Right lung (tissue), 5 donors: ENCODE measurements around the gene MRPL27. TPM values are rescaled to one million over a fixed set of nuclear protein-coding genes. Genes with fewer than 3 reads are reported as not detected.

Experiments used
- DNase-seq, 2 donors: peaks; one replicate each; pipeline ENCODE4 v3.0.0-alpha.2; 2013
- polyA plus RNA-seq, 5 donors: library from polyadenylated mRNA; unstranded; fragments of 120-200 nt; gene quantifications; one replicate each; pipeline versions ENCODE4 v1.2.1 to v1.2.3, GENCODE V29; 2013; ENCODE audit warnings: inconsistent platforms in 1 of 5, low replicate concordance in 1 of 5; ENCODE audit not compliant: insufficient read length in 5 of 5, insufficient read depth in 1 of 5

The MRPL27 gene
- polyA plus RNA-seq, 5 donors = 48.3 to 67.2 (median 55.7) TPM

GRCh38 chr17:50319306-50320004 is 53.5 kb downstream of the MRPL27 start:
- DNase-seq = no peak

- no peak for DNase-seq
Observed at GRCh38 chr17:50318501-50319285, 54.3 kb downstream of the MRPL27 start.

Other genes with a start within 250 kb of the MRPL27 start
- 10 to 100 TPM; 13.3 to 19.7 (median 16.6) TPM for gene SAMD14, start 243.0 kb downstream of the MRPL27 start, polyA plus RNA-seq
- gene PPP1R9B, start 222.5 kb downstream of the MRPL27 start, polyA plus RNA-seq = 10 to 100 TPM; 42.6 to 67.3 (median 50.7) TPM
- gene SGCA, start 207.2 kb downstream of the MRPL27 start, polyA plus RNA-seq = 10 to 100 TPM in 1 of 5 donors, 1 to 10 TPM in 4; 3.1 to 19.0 (median 3.6) TPM
- gene COL1A1, start 171.6 kb downstream of the MRPL27 start, polyA plus RNA-seq = 1,000 to 10,000 TPM in 1 of 5 donors, 100 to 1,000 TPM in 4; 464 to 1,084 (median 515) TPM
- 1 to 10 TPM; 4.4 to 8.7 (median 7.5) TPM for gene TMEM92, start 98.7 kb downstream of the MRPL27 start, polyA plus RNA-seq
- 10 to 100 TPM; 15.9 to 25.9 (median 21.6) TPM for gene XYLT2, start 27.1 kb downstream of the MRPL27 start, polyA plus RNA-seq
- 10 to 100 TPM in 3 of 5 donors, 1 to 10 TPM in 2; 7.2 to 13.9 (median 11.1) TPM for gene EME1, start within 50 bp of the MRPL27 start, polyA plus RNA-seq
- gene LRRC59, start 24.3 kb upstream of the MRPL27 start, polyA plus RNA-seq = 10 to 100 TPM; 40.8 to 62.9 (median 44.7) TPM
- 100 to 1,000 TPM in 4 of 5 donors, 10 to 100 TPM in 1; 95.0 to 131 (median 114) TPM for gene ACSF2, start 53.0 kb upstream of the MRPL27 start, polyA plus RNA-seq
- 1 to 10 TPM; 4.2 to 6.5 (median 4.8) TPM for gene CHAD, start 95.7 kb upstream of the MRPL27 start, polyA plus RNA-seq
- 10 to 100 TPM; 41.2 to 56.4 (median 50.3) TPM for gene RSAD1, start 105.7 kb upstream of the MRPL27 start, polyA plus RNA-seq
- 1 to 10 TPM; 5.0 to 8.2 (median 7.0) TPM for gene MYCBPAP, start 135.3 kb upstream of the MRPL27 start, polyA plus RNA-seq
- 1 to 10 TPM; 2.8 to 7.4 (median 5.2) TPM for gene EPN3, start 159.6 kb upstream of the MRPL27 start, polyA plus RNA-seq
- 10 to 100 TPM; 38.0 to 51.3 (median 41.6) TPM for gene SPATA20, start 174.0 kb upstream of the MRPL27 start, polyA plus RNA-seq
- gene CACNA1G, start 187.5 kb upstream of the MRPL27 start, polyA plus RNA-seq = 10 to 100 TPM; 16.2 to 32.8 (median 17.1) TPM